GM21619 (cell line): ENCODE data around the gene DBH.

ENCODE experiments used
- ATAC-seq: cut with Tn5 transposase; IDR thresholded peaks from one replicate; pipeline ENCODE4 v1.9.1; 2021; ENCODE audit not compliant: unreplicated experiment

The DBH gene

GRCh38 chr9:133635533-133636531 lies at the start of gene DBH:
DBH (plus strand) TSS chr9:133636363; CDS start chr9:133636372, 9 bp downstream.
- ATAC-seq: no peak

- no peak for ATAC-seq
These were observed 49.1 kb upstream of the DBH start for GRCh38 chr9:133587051-133587450.

GRCh38 chr9:133587466-133587865 lies 48.7 kb upstream of the DBH start:
- ATAC-seq: no peak

GRCh38 chr9:133589454-133590227 lies 46.5 kb upstream of the DBH start:
- ATAC-seq: no peak

- no peak for ATAC-seq
These were observed 45.8 kb upstream of the DBH start for GRCh38 chr9:133590231-133590855.

GRCh38 chr9:133591116-133591910 lies 44.9 kb upstream of the DBH start:
- ATAC-seq: no peak

GRCh38 chr9:133591985-133592384 lies 44.2 kb upstream of the DBH start:
- ATAC-seq: no peak

GRCh38 chr9:133592731-133593409 lies 43.3 kb upstream of the DBH start:
- no peak for ATAC-seq

- no peak for ATAC-seq
These were observed 42.4 kb upstream of the DBH start for GRCh38 chr9:133593587-133594253.

GRCh38 chr9:133594310-133594709 lies 41.9 kb upstream of the DBH start:
- no peak for ATAC-seq

GRCh38 chr9:133595910-133596309 lies 40.3 kb upstream of the DBH start:
- ATAC-seq: no peak

GRCh38 chr9:133597316-133597957 lies 38.7 kb upstream of the DBH start:
- no peak for ATAC-seq

- ATAC-seq: no peak
These were observed 37.2 kb upstream of the DBH start for GRCh38 chr9:133598978-133599377.

GRCh38 chr9:133599470-133600173 lies 36.5 kb upstream of the DBH start:
- no peak for ATAC-seq

GRCh38 chr9:133600739-133601138 lies 35.4 kb upstream of the DBH start:
- ATAC-seq: no peak

- ATAC-seq: no peak
These were observed 34.4 kb upstream of the DBH start for GRCh38 chr9:133601746-133602145.

- ATAC-seq: no peak
These were observed 33.9 kb upstream of the DBH start for GRCh38 chr9:133602277-133602676.

- no peak for ATAC-seq
These were observed 32.8 kb upstream of the DBH start for GRCh38 chr9:133603135-133603927.
